ENCODE measurements around the gene PNKD.

DNA sequence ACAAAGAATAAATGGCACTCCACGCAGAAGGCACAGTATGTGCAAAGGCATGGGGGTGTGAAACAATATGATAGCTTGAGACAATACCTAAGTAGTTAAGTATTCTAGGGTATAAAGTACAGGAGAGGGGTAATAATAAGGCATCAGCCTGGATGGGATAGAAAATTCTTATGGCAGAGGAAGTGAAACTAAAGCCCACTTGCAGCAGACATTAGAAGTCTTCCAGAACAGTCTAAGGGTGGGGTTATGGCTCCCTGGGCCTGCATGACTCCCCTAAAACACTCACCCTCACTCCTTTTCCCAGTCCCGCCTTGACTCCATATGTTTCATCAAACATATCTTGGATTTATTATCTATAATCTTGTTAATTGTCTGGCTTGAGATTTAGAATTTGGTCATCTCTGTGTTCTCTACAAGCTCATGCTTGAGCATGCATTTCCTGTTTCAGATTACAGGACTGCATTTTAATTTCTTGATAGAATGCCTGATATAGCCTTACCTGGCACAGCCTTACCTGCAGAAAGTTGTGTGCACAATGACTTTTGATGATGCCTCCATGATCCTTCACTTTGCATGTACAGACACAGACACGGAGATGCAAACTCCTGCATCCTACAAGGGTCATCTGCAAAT is 50.5 kb downstream of the PNKD start:
- no peak for TF ChIP-seq MYC (IDR thresholded peaks at IDR 0.05; ENCODE audit: borderline replicate concordance, low read length)
- TF ChIP-seq, protein P1, sequence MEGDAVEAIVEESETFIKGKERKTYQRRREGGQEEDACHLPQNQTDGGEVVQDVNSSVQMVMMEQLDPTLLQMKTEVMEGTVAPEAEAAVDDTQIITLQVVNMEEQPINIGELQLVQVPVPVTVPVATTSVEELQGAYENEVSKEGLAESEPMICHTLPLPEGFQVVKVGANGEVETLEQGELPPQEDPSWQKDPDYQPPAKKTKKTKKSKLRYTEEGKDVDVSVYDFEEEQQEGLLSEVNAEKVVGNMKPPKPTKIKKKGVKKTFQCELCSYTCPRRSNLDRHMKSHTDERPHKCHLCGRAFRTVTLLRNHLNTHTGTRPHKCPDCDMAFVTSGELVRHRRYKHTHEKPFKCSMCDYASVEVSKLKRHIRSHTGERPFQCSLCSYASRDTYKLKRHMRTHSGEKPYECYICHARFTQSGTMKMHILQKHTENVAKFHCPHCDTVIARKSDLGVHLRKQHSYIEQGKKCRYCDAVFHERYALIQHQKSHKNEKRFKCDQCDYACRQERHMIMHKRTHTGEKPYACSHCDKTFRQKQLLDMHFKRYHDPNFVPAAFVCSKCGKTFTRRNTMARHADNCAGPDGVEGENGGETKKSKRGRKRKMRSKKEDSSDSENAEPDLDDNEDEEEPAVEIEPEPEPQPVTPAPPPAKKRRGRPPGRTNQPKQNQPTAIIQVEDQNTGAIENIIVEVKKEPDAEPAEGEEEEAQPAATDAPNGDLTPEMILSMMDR (IDR thresholded peaks at IDR 0.05): no peak
- TF ChIP-seq, protein P2, sequence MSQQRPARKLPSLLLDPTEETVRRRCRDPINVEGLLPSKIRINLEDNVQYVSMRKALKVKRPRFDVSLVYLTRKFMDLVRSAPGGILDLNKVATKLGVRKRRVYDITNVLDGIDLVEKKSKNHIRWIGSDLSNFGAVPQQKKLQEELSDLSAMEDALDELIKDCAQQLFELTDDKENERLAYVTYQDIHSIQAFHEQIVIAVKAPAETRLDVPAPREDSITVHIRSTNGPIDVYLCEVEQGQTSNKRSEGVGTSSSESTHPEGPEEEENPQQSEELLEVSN (IDR thresholded peaks at IDR 0.05; ENCODE audit: borderline replicate concordance, low read depth): no peak
- no peak for TF ChIP-seq JUNB (IDR thresholded peaks at IDR 0.05)
- no peak for TF ChIP-seq JUN (IDR thresholded peaks at IDR 0.05)
- TF ChIP-seq EP300 (IDR thresholded peaks at IDR 0.05): no peak
- no peak for TF ChIP-seq HDAC2 (IDR thresholded peaks at IDR 0.05)
